CD14-positive monocyte (primary cell): ENCODE measurements around the gene PBOV1. TPM values are rescaled to one million over a fixed set of nuclear protein-coding genes. Genes with fewer than 3 reads are reported as not detected.

Source experiments
- DNase-seq, 3 donors: peaks; one replicate each; pipeline ENCODE4 v3.0.0-alpha.2; 2011 to 2022
- H2AFZ ChIP-seq: 2 replicates; pipeline ENCODE4 v1.6.0; 2012; ENCODE audit warnings: mild to moderate bottlenecking, low read depth, low read length, inconsistent platforms; ENCODE audit not compliant: insufficient read depth, poor library complexity, severe bottlenecking
- H3K27ac ChIP-seq, 2 donors: 1 replicate in 1 of 2; 2 replicates in 1 of 2; pipeline ENCODE4 v1.5.1; 2012 to 2013; ENCODE audit warnings: low read length in 2 of 2, control low read depth in 1 of 2, inconsistent platforms in 1 of 2, low read depth in 1 of 2, mild to moderate bottlenecking in 1 of 2
- H3K27me3 ChIP-seq, 2 donors: one replicate each; pipeline versions ENCODE4 v1.6.0 to v1.6.1; 2011 to 2013; ENCODE audit warnings: low read length in 2 of 2; ENCODE audit not compliant: control insufficient read depth in 2 of 2, insufficient read depth in 2 of 2
- H3K36me3 ChIP-seq, 2 donors: replicated peaks in 1 of 2; 1 replicate in 1 of 2; 2 replicates in 1 of 2; pipeline versions ENCODE4 v1.5.1 to v1.6.1; 2012 to 2013; ENCODE audit warnings: low read length in 2 of 2, control low read depth in 1 of 2, inconsistent platforms in 1 of 2, mild to moderate bottlenecking in 1 of 2; ENCODE audit not compliant: insufficient read depth in 2 of 2, control insufficient read depth in 1 of 2
- H3K4me1 ChIP-seq, 2 donors: 1 replicate in 1 of 2; 2 replicates in 1 of 2; pipeline versions ENCODE4 v1.5.1 to v1.6.1; 2012 to 2013; ENCODE audit warnings: low read length in 2 of 2, control low read depth in 1 of 2, inconsistent platforms in 1 of 2, mild to moderate bottlenecking in 1 of 2, moderate library complexity in 1 of 2; ENCODE audit not compliant: insufficient read depth in 2 of 2, control insufficient read depth in 1 of 2
- H3K4me2 ChIP-seq: replicated peaks from 2 replicates; pipeline ENCODE3; 2012; ENCODE audit warnings: low read length, moderate library complexity, mild to moderate bottlenecking; ENCODE audit not compliant: poor library complexity, severe bottlenecking; ENCODE audit errors: extremely low read depth
- H3K4me3 ChIP-seq, 3 experiments: fragments of 200-600 bp in 1 of 3; sonication (generic) in 1 of 3; replicated peaks in 1 of 3; 1 replicate in 2 of 3; 2 replicates in 1 of 3; pipeline ENCODE4 v1.5.1; 2011 to 2013; ENCODE audit warnings: low read length in 3 of 3, mild to moderate bottlenecking in 3 of 3, control low read depth in 2 of 3, low read depth in 2 of 3, inconsistent platforms in 1 of 3, moderate library complexity in 1 of 3
- H3K79me2 ChIP-seq: 2 replicates; pipeline ENCODE4 v1.6.0; 2012; ENCODE audit warnings: mild to moderate bottlenecking, control low read depth, inconsistent platforms, low read length, moderate library complexity; ENCODE audit not compliant: insufficient read depth
- H3K9ac ChIP-seq: 2 replicates; pipeline ENCODE4 v1.6.0; 2017; ENCODE audit warnings: low read length, mild to moderate bottlenecking; ENCODE audit not compliant: insufficient read depth, poor library complexity, severe bottlenecking
- H3K9me3 ChIP-seq, 2 donors: replicated peaks in 1 of 2; 1 replicate in 1 of 2; 2 replicates in 1 of 2; pipeline versions ENCODE4 v1.5.1 to v1.6.1; 2012 to 2013; ENCODE audit warnings: low read length in 2 of 2, control low read depth in 1 of 2; ENCODE audit not compliant: control insufficient read depth in 1 of 2, insufficient read depth in 1 of 2
- H4K20me1 ChIP-seq: 2 replicates; pipeline ENCODE4 v1.6.0; 2012; ENCODE audit warnings: mild to moderate bottlenecking, low read length, control low read depth, moderate library complexity; ENCODE audit not compliant: insufficient read depth
- H3K27ac Mint-ChIP-seq, 7 donors: one replicate each; pipeline ENCODE4 v1.8.0; 2020; ENCODE audit warnings: mild to moderate bottlenecking in 7 of 7, mixed read lengths in 7 of 7, moderate library complexity in 6 of 7, inconsistent platforms in 2 of 7
- H3K27me3 Mint-ChIP-seq, 3 donors: one replicate each; pipeline ENCODE4 v1.8.0; 2021 to 2022; ENCODE audit warnings: low read depth in 3 of 3, mild to moderate bottlenecking in 3 of 3, mixed read lengths in 3 of 3, moderate library complexity in 3 of 3, inconsistent platforms in 1 of 3
- H3K36me3 Mint-ChIP-seq, 2 donors: one replicate each; pipeline ENCODE4 v1.8.0; 2020; ENCODE audit warnings: mixed read lengths in 2 of 2, inconsistent platforms in 1 of 2, mild to moderate bottlenecking in 1 of 2
- H3K4me1 Mint-ChIP-seq: one replicate; pipeline ENCODE4 v1.8.0; 2020; ENCODE audit warnings: mild to moderate bottlenecking, mixed read lengths
- H3K4me3 Mint-ChIP-seq, 2 donors: one replicate each; pipeline ENCODE4 v1.8.0; 2020; ENCODE audit warnings: mild to moderate bottlenecking in 2 of 2, mixed read lengths in 2 of 2, moderate library complexity in 1 of 2
- H3K9me3 Mint-ChIP-seq, 7 donors: one replicate each; pipeline ENCODE4 v1.8.0; 2020 to 2022; ENCODE audit warnings: mixed read lengths in 7 of 7, mild to moderate bottlenecking in 6 of 7, moderate library complexity in 6 of 7, inconsistent platforms in 2 of 7
- CTCF ChIP-seq: fragments of 200-600 bp; IDR thresholded peaks from one replicate; pipeline ENCODE4 v1.8.0; 2022; ENCODE audit warnings: antibody characterized with exemption, mild to moderate bottlenecking
- WGBS: methylation state at CpG from one replicate; pipeline ENCODE4 v1.1.5; 2013; ENCODE audit warnings: missing lambda C conversion rate; ENCODE audit not compliant: insufficient coverage; 5-methylcytosine and 5-hydroxymethylcytosine counted together
- intact Hi-C, 2 donors: fragments of 100-400 bp; cut with micrococcal nuclease; formaldehyde crosslinking; loops; one replicate each; pipeline versions ENCODE4 v1.15.0 to v1.15.1; 2023
- polyA plus RNA-seq, 3 donors: library from polyadenylated mRNA; depleted of rRNA in 1 of 3; unstranded in 2 of 3; stranded (reverse) in 1 of 3; fragments of 300-500 nt in 2 of 3; fragments of >200 nt in 1 of 3; fragmentation: Illumina TruSeq in 2 of 3; gene quantifications; 1 replicate in 2 of 3; 2 replicates in 1 of 3; pipeline ENCODE4 v1.2.3, GENCODE V29; 2012 to 2021

Gene PBOV1
- polyA plus RNA-seq, 3 donors: not detected

- H3K27ac ChIP-seq: no peak overlapping the region
- no peaks in the 10 kb centered on the region for H3K79me2 ChIP-seq
- H3K4me1 Mint-ChIP-seq: no peaks in the 10 kb centered on the region
- H3K36me3 Mint-ChIP-seq: no peaks in the 10 kb centered on the region
- intact Hi-C loops: no loop called here
- H3K4me3 ChIP-seq: no peak overlapping the region
- no peak overlapping the region for H3K9ac ChIP-seq
- no peak for TF ChIP-seq CTCF
- H4K20me1 ChIP-seq: no peaks in the 10 kb centered on the region
- peaks cover 0 to 1% (median 0%) of the 10 kb centered on the region in 7 donors for H3K9me3 Mint-ChIP-seq
- no peak overlapping the region for H2AFZ ChIP-seq
- H3K4me3 Mint-ChIP-seq: no peak overlapping the region
- H3K27me3 ChIP-seq: no peaks in the 10 kb centered on the region
- no peaks in the 10 kb centered on the region for H3K4me1 ChIP-seq
- no peaks in the 10 kb centered on the region for H3K36me3 ChIP-seq
- no peak for DNase-seq
- H3K9me3 ChIP-seq: no peaks in the 10 kb centered on the region
- no peak overlapping the region for H3K4me2 ChIP-seq
- peaks cover 2 to 10% (median 2%) of the 10 kb centered on the region in 3 donors for H3K27me3 Mint-ChIP-seq
- 100% methylated on average over 1 of the region's 3 CpGs for WGBS
- H3K27ac Mint-ChIP-seq: no peak overlapping the region
Measured at GRCh38 chr6:138241381-138241780, 23.1 kb upstream of the PBOV1 start.

- TF ChIP-seq CTCF: no peak
- no peaks in the 10 kb centered on the region for H3K9me3 ChIP-seq
- no peak overlapping the region for H2AFZ ChIP-seq
- H3K9ac ChIP-seq: no peak overlapping the region
- no peak for DNase-seq
- 100% methylated on average over 2 of the region's 13 CpGs for WGBS
- H3K4me1 ChIP-seq: no peaks in the 10 kb centered on the region
- Mint-ChIP-seq H3K36me3 (no peaks in the 10 kb centered on the region), H3K9me3 (peaks cover 0 to 1% (median 0%) of the 10 kb centered on the region in 7 donors), H3K4me1 (no peaks in the 10 kb centered on the region), H3K4me3 (no peak overlapping the region), H3K27ac (no peak overlapping the region), H3K27me3 (peaks cover 2 to 8% (median 4%) of the 10 kb centered on the region in 3 donors)
- no peak overlapping the region for H3K4me3 ChIP-seq
- H4K20me1 ChIP-seq: no peaks in the 10 kb centered on the region
- H3K36me3 ChIP-seq: no peaks in the 10 kb centered on the region
- no peak overlapping the region for H3K4me2 ChIP-seq
- intact Hi-C loops: no loop called here
- no peaks in the 10 kb centered on the region for H3K27me3 ChIP-seq
- H3K79me2 ChIP-seq: no peaks in the 10 kb centered on the region
- H3K27ac ChIP-seq: no peak overlapping the region
Measured at GRCh38 chr6:138240476-138241245, 22.4 kb upstream of the PBOV1 start.
